Progenitor cell of endocrine pancreas (in vitro differentiated cells): ENCODE data around the gene IL1R1. TPM values are rescaled to one million over a fixed set of nuclear protein-coding genes. Genes with fewer than 3 reads are reported as not detected.

Experiments
- DNase-seq: peaks from one replicate; pipeline ENCODE4 v3.0.0; 2021; ENCODE audit warnings: low spot score; ENCODE audit not compliant: unreplicated experiment
- H3K27ac Mint-ChIP-seq: 2 replicates; pipeline ENCODE4 v1.8.0; 2021; ENCODE audit warnings: mild to moderate bottlenecking, moderate library complexity, mixed read lengths
- H3K27me3 Mint-ChIP-seq: 2 replicates; pipeline ENCODE4 v1.8.0; 2021; ENCODE audit warnings: mixed read lengths
- H3K36me3 Mint-ChIP-seq: 2 replicates; pipeline ENCODE4 v1.8.0; 2022; ENCODE audit warnings: mixed read lengths; ENCODE audit not compliant: insufficient read depth
- H3K4me1 Mint-ChIP-seq: 2 replicates; pipeline ENCODE4 v1.8.0; 2021; ENCODE audit warnings: low read depth, mixed read lengths
- H3K4me3 Mint-ChIP-seq: 2 replicates; pipeline ENCODE4 v1.8.0; 2021; ENCODE audit warnings: low read depth, mild to moderate bottlenecking, moderate library complexity, mixed read lengths
- H3K9me3 Mint-ChIP-seq: 2 replicates; pipeline ENCODE4 v1.8.0; 2021; ENCODE audit warnings: low read depth, mixed read lengths
- total RNA-seq: library from RNA; stranded (reverse); gene quantifications from 2 replicates; pipeline ENCODE4 v1.2.1, GENCODE V29; 2021
- TF ChIP-seq, protein P1 (sequence below): fragments of 200-600 bp; sonication (generic); IDR thresholded peaks from one replicate; pipeline ENCODE4 v1.5.0; 2021; ENCODE audit warnings: antibody characterized with exemption, mild to moderate bottlenecking; ENCODE audit not compliant: unreplicated experiment

The IL1R1 gene
- total RNA-seq, 1 donor from 2014 or later = 1.1 TPM

DNA sequence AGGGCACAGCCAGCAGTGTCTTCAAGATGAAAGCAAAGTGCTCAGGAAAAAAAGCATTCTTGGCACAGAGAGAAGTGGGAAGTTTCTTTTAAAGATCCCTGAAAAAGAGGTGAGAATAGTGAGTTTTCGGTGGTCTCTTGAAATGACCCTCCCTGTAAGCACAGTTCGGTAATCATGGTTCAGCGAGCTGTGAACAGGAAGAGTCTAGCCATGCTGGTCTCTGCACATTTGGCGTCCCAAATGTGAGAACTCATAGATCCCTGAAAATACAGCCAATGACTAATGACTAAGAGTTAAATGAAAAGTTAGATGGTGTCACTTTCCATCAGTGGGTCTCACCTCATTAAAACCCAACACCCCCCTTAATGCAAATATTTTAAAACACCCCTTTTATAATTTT is 3.4 kb downstream of the IL1R1 start:
- H3K4me1 Mint-ChIP-seq = no peaks in the 10 kb centered on the region
- peaks cover 7% of the 10 kb centered on the region for H3K9me3 Mint-ChIP-seq
- peaks cover 32% of the 10 kb centered on the region for H3K27me3 Mint-ChIP-seq
- H3K4me3 Mint-ChIP-seq = no peak overlapping the region
- no peaks in the 10 kb centered on the region for H3K36me3 Mint-ChIP-seq
- H3K27ac Mint-ChIP-seq = no peak overlapping the region
- TF ChIP-seq, protein P1, sequence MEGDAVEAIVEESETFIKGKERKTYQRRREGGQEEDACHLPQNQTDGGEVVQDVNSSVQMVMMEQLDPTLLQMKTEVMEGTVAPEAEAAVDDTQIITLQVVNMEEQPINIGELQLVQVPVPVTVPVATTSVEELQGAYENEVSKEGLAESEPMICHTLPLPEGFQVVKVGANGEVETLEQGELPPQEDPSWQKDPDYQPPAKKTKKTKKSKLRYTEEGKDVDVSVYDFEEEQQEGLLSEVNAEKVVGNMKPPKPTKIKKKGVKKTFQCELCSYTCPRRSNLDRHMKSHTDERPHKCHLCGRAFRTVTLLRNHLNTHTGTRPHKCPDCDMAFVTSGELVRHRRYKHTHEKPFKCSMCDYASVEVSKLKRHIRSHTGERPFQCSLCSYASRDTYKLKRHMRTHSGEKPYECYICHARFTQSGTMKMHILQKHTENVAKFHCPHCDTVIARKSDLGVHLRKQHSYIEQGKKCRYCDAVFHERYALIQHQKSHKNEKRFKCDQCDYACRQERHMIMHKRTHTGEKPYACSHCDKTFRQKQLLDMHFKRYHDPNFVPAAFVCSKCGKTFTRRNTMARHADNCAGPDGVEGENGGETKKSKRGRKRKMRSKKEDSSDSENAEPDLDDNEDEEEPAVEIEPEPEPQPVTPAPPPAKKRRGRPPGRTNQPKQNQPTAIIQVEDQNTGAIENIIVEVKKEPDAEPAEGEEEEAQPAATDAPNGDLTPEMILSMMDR = no peak
- DNase-seq = no peak

DNA sequence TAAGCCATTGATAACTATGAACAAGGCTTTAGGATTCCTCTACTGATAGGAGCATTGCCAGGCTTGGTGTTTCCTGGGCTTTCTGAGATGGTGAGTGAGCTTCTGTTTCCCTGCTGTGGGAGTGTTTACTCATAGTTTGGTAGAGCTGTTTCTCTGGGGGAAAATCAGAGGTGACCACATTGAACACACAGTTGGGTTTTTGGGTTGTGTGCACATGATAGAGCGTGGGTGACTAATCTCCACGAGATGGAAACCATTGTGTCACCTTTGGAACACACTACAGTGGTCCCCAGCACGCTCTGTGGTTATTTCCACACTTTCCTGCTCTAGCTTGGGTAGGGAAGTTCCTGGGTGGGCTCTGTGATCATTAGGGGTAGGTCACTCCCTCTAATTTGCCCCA is 5.4 kb downstream of the IL1R1 start:
- Mint-ChIP-seq H3K36me3 (no peaks in the 10 kb centered on the region), H3K27me3 (peaks cover 17% of the 10 kb centered on the region), H3K9me3 (peaks cover 7% of the 10 kb centered on the region), H3K4me1 (no peaks in the 10 kb centered on the region), H3K4me3 (no peak overlapping the region), H3K27ac (no peak overlapping the region)
- TF ChIP-seq, protein P1 = no peak
- DNase-seq = no peak

DNA sequence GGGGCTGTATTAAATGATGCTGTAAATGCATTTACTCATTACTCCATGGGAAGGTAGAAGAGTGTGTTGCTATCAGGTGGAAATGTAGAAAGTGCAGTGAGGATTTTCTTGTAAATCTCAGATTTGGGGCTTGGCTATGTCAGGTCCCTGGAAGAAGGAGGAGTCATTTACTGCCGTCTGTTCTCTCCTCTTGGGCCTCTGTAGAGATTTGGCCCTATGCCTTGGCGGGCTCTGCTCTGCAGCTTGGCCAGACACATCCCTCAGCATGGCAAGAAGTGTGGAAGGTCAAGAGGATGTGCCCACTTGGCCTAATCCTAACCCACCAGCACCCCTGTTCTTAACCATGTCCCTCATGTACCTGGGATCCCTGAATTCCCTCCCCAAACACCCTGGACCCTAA is 6.7 kb downstream of the IL1R1 start:
- no peak for DNase-seq
- H3K4me3 Mint-ChIP-seq = no peak overlapping the region
- TF ChIP-seq, protein P1 = no peak
- no peaks in the 10 kb centered on the region for H3K4me1 Mint-ChIP-seq
- H3K9me3 Mint-ChIP-seq = peaks cover 7% of the 10 kb centered on the region
- H3K27me3 Mint-ChIP-seq = peaks cover 5% of the 10 kb centered on the region
- no peaks in the 10 kb centered on the region for H3K36me3 Mint-ChIP-seq
- no peak overlapping the region for H3K27ac Mint-ChIP-seq

DNA sequence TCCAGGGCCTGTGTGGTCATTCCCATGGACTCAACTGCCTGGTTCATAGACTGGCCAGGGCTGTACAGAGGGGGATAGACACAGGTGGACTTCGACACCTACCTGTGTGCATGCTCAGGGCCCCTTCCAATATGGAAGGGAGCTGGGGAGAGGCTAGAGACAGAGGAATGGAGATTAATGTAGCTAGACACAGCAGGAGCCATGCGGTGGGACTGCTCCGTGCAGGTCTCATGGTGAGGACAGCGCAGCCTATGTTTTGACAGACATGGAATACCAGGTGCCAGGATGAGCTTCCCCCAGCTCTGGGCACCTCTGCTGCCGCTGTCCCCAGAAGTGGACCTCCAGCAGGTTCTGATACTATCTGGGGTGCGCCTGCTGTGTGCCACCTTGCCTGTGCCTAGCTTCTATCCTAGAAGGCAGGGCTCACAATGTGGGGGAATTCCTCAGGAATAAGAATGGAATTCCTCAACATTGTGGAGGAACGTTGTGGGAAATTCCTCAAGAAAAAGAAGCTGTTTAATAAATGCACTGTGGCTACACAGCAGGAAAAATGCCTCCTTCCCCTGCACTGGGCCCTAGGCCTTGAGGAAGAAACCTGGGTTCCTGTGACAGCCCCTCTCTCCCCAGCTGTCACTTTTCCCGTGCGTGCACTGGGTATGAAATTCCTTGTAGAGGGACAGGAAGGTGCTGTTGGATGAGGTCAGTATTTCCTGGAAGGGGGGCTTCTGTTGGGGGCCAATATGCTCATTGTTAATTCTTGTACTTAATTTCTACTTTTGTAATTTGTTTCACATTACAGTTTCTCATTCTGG is 7.3 kb downstream of the IL1R1 start:
- no peaks in the 10 kb centered on the region for H3K36me3 Mint-ChIP-seq
- no peak overlapping the region for H3K27ac Mint-ChIP-seq
- no peak overlapping the region for H3K4me3 Mint-ChIP-seq
- peaks cover 3% of the 10 kb centered on the region for H3K27me3 Mint-ChIP-seq
- H3K9me3 Mint-ChIP-seq = peaks cover 7% of the 10 kb centered on the region
- DNase-seq = no peak
- TF ChIP-seq, protein P1 = no peak
- peaks cover 1% of the 10 kb centered on the region for H3K4me1 Mint-ChIP-seq

DNA sequence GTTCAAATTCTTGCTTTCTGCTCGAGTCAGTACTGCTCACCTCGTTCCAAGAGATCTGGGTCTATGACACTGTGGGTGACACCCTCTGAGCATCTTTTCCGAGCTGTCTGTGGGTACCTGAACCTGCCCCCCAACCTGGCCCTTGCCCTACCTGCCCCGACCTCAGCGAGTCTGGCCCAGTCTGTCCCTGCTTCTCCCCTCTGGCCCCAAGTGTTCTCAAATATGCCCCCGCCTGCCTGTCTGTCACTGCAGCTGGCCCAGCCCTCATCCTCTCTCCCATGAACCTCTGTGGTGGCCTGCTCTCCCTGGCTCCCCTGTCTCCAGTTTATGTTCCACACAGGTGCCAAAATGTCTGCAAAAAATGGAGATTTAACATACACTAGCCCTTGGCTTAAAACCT is 11.8 kb downstream of the IL1R1 start:
- TF ChIP-seq, protein P1 = no peak
- Mint-ChIP-seq H3K4me3 (no peak overlapping the region), H3K27ac (peak overlapping the region; percentile 56), H3K9me3 (no peaks in the 10 kb centered on the region), H3K4me1 (peaks cover 10% of the 10 kb centered on the region), H3K36me3 (no peaks in the 10 kb centered on the region), H3K27me3 (no peaks in the 10 kb centered on the region)
- DNase-seq = no peak
